ENCODE results near the gene ZMAT3.
"Not testable (repeated sequence)": the region's sequence is repeated elsewhere in the genome, so short reads cannot be mapped to it uniquely, and the experiment has no call there.

Gene ZMAT3

DNA sequence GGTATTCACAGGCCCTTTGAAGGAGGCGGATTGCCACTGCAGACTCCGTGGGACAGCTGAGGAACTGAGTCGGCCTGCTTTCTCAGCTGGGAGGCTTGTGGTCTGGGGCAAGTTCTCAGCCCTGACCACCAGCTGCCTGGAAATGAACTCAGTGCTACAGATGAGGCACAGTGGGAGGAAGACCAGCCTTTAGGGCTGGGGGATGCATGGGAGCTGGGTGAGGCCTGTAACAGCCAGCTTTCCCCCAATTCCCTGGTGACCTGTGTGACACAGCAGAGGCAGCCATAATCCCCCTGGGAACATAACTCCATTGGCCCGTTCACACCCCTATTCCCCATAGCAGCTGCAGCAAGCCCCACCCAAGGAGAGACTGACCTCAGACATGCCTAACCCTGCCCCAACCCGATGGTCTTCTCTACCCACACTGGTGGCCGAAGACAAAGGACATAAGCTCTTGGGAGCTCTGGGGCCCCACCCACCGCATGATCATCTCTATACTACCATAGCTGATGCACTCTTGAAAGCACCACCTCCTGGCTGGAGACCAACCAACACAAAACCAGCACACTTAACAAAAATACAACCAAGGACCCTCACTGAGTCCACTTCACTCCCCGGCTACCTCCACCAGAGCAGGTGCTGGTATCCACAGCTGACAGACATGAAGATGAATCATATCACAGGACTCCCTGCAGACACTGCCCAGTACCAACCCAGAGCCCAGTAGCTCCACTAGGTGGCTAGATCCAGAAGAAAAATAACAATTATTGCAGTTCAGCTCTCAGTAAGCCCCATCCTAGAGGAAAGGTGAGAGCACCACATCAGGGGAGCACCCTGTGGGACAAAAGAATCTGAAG is 24.9 kb downstream of the ZMAT3 start:
- H3K27ac Mint-ChIP-seq: no peak overlapping the region
- H3K4me1 Mint-ChIP-seq (ENCODE audit: low read depth): peaks cover 24% of the 10 kb centered on the region
- H3K36me3 Mint-ChIP-seq (ENCODE audit: low read depth): peaks cover 38% of the 10 kb centered on the region
- H3K4me3 Mint-ChIP-seq: no peak overlapping the region
- peaks cover 11% of the 10 kb centered on the region for H3K9me3 Mint-ChIP-seq
- no peaks in the 10 kb centered on the region for H3K27me3 Mint-ChIP-seq (ENCODE audit: low read depth)
- DNase-seq (ENCODE audit: low spot score): no peak

DNA sequence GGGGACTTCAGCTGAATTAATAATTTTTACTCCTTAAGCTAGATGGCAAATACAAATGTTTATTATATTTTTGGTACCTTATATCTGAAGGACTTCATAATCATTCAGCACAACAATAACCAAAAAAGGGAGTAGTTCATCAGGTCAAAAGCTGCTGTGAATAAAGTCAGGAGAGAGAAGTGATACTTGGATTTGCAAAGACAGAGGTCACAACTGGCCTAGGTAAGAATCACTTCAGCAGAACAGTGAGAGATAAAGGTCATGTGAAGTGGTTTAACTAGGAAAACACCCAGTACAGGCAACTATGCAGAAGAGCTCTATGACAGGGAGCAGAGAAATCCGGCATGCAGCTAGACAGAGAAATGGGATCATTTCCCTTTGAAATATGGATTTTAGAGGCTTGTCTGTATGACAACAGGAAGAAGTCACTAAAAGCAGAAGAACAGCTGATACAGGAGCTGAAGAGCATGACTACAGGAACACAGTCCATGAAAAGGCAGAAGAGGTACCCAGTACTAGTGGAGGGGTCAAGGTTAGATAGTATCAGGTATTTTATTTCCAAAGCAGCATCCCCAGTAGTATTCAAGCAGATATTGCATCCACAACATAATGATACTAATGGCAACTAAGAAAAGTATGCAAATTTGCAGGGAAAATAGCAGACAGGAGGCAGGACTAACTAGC is 25.7 kb downstream of the ZMAT3 start:
- H3K36me3 Mint-ChIP-seq (ENCODE audit: low read depth): peaks cover 39% of the 10 kb centered on the region
- H3K27ac Mint-ChIP-seq: no peak overlapping the region
- no peaks in the 10 kb centered on the region for H3K27me3 Mint-ChIP-seq (ENCODE audit: low read depth)
- peaks cover 24% of the 10 kb centered on the region for H3K4me1 Mint-ChIP-seq (ENCODE audit: low read depth)
- H3K9me3 Mint-ChIP-seq: peaks cover 7% of the 10 kb centered on the region
- no peak overlapping the region for H3K4me3 Mint-ChIP-seq
- no peak for DNase-seq (ENCODE audit: low spot score)

DNA sequence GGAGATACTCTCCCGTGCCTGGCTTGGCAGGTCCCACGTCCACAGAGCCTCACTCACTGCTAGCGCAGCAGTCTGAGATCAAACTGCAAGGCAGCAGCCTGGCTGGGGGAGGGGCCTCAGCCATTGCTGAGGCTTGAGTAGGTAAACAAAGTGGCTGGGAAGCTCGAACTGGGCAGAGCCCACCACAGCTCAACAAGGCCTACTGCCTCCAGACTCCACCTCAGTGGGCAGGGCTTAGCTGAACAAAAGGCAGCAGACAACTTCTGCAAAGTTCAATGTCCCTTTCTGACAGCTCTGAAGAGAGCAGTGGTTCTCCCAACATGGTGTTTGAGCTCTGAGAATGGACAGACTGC is 32.7 kb downstream of the ZMAT3 start:
- H3K27me3 Mint-ChIP-seq (ENCODE audit: low read depth); H3K27ac Mint-ChIP-seq; DNase-seq (ENCODE audit: low spot score); H3K9me3 Mint-ChIP-seq: not testable (repeated sequence)
- H3K4me3 Mint-ChIP-seq: peak overlapping the region; percentile 68
- peaks cover 18% of the 10 kb centered on the region for H3K4me1 Mint-ChIP-seq (ENCODE audit: low read depth)
- H3K36me3 Mint-ChIP-seq (ENCODE audit: low read depth): peaks cover 37% of the 10 kb centered on the region

GRCh38 chr3:179038216-179038898 is 33.3 kb downstream of the ZMAT3 start:
- DNase-seq (ENCODE audit: low spot score): no peak
- peaks cover under 1% of the 10 kb centered on the region for H3K9me3 Mint-ChIP-seq
- peak overlapping the region; percentile 68 for H3K4me3 Mint-ChIP-seq
- H3K4me1 Mint-ChIP-seq (ENCODE audit: low read depth): peaks cover 18% of the 10 kb centered on the region
- peak overlapping the region; percentile 6 for H3K27ac Mint-ChIP-seq
- peaks cover 32% of the 10 kb centered on the region for H3K36me3 Mint-ChIP-seq (ENCODE audit: low read depth)
- no peaks in the 10 kb centered on the region for H3K27me3 Mint-ChIP-seq (ENCODE audit: low read depth)

DNA sequence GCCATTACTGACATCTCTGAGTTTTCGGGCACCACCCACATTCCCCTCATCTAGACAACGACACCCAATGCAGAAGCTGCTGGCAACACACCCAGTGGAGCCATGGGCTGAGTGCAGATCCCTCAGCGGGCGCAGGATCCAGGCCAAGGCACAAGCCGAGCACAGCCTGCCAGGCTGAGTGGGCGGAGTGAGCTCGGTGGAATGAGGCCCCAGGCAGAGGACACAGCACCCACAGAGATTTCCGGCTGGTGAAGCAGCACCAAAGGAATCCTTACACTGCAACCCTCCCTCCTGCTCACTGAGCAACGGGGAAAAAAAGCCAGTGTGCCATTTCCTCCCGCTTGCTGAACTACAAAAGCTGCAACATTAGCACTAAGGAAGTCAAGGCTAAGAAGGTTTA is 34.3 kb downstream of the ZMAT3 start:
- Mint-ChIP-seq H3K4me1 (ENCODE audit: low read depth) (peaks cover 18% of the 10 kb centered on the region), H3K27me3 (ENCODE audit: low read depth) (no peaks in the 10 kb centered on the region), H3K9me3 (no peaks in the 10 kb centered on the region), H3K27ac (peak overlapping the region; percentile 79), H3K4me3 (peak overlapping the region; percentile 68), H3K36me3 (ENCODE audit: low read depth) (peaks cover 27% of the 10 kb centered on the region)
- peak; percentile 68 for DNase-seq (ENCODE audit: low spot score)

DNA sequence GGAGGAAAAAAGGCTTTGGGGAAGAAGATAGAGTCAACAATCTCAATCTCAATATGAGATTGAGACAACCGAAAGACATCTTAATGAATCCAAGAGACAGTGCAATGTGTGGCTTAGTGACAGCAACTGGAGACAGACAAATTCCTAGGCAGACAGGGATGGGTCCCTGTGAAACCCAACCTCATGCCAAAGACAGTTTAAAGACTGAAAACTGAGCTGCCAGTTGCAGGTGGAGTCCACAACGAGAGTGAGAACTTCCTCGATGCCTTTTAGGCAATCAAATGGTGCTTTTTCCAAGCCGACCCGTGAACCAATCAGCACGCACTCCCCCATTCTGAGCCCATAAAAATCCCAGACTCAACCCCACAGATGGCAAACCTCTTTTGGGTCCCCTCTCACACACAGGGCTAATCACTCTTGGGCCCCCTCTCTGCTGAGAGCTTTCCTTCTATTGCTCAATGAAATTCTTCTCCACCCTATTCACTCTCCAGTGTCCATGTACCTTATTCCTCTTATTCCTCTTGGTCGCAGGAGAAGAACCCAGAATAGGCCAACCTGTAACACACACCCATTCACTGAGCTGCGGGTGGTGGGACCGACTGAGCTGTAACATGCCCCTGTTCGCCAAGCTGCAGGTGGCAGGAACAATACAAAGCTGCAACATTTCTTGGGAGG is 34.8 kb downstream of the ZMAT3 start:
- Mint-ChIP-seq H3K9me3 (no peaks in the 10 kb centered on the region), H3K36me3 (ENCODE audit: low read depth) (peaks cover 23% of the 10 kb centered on the region), H3K27ac (peak overlapping the region; percentile 79), H3K27me3 (ENCODE audit: low read depth) (no peaks in the 10 kb centered on the region), H3K4me3 (peak overlapping the region; percentile 68), H3K4me1 (ENCODE audit: low read depth) (peaks cover 18% of the 10 kb centered on the region)
- DNase-seq (ENCODE audit: low spot score): no peak

GRCh38 chr3:179036226-179036625 is 35.4 kb downstream of the ZMAT3 start:
- no peak overlapping the region for H3K27ac Mint-ChIP-seq
- H3K4me3 Mint-ChIP-seq: no peak overlapping the region
- H3K9me3 Mint-ChIP-seq: no peaks in the 10 kb centered on the region
- peaks cover 17% of the 10 kb centered on the region for H3K36me3 Mint-ChIP-seq (ENCODE audit: low read depth)
- peaks cover 18% of the 10 kb centered on the region for H3K4me1 Mint-ChIP-seq (ENCODE audit: low read depth)
- H3K27me3 Mint-ChIP-seq (ENCODE audit: low read depth): no peaks in the 10 kb centered on the region
- no peak for DNase-seq (ENCODE audit: low spot score)

- Mint-ChIP-seq H3K36me3 (ENCODE audit: low read depth) (peaks cover 13% of the 10 kb centered on the region), H3K27me3 (ENCODE audit: low read depth) (no peaks in the 10 kb centered on the region), H3K9me3 (no peaks in the 10 kb centered on the region), H3K4me3 (no peak overlapping the region), H3K4me1 (ENCODE audit: low read depth) (peaks cover 18% of the 10 kb centered on the region), H3K27ac (no peak overlapping the region)
- no peak for DNase-seq (ENCODE audit: low spot score)
These were observed 36.4 kb downstream of the ZMAT3 start for GRCh38 chr3:179035232-179035631.

DNA sequence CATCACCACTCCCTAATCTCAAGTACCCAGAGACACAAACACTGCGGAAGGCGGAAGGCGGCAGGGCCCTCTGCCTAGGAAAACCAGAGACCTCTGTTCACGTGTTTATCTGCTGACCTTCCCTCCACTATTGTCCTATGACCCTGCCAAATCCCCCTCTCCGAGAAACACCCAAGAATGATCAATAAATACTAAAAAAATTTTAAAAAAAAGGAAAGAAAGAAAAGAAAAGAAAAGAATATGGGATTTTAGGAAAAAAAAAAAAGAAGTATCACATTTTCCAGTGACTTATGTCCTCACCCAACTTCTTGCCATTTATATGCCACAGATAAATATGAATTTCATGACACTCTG is 38.3 kb downstream of the ZMAT3 start:
- DNase-seq (ENCODE audit: low spot score); H3K27ac Mint-ChIP-seq; H3K9me3 Mint-ChIP-seq; H3K27me3 Mint-ChIP-seq (ENCODE audit: low read depth); H3K4me3 Mint-ChIP-seq: not testable (repeated sequence)
- Mint-ChIP-seq H3K4me1 (ENCODE audit: low read depth) (peaks cover 17% of the 10 kb centered on the region), H3K36me3 (ENCODE audit: low read depth) (peaks cover 14% of the 10 kb centered on the region)

GRCh38 chr3:179032454-179033303 is 38.9 kb downstream of the ZMAT3 start:
- H3K9me3 Mint-ChIP-seq; DNase-seq (ENCODE audit: low spot score); H3K27me3 Mint-ChIP-seq (ENCODE audit: low read depth); H3K27ac Mint-ChIP-seq; H3K4me3 Mint-ChIP-seq: not testable (repeated sequence)
- Mint-ChIP-seq H3K36me3 (ENCODE audit: low read depth) (peaks cover 11% of the 10 kb centered on the region), H3K4me1 (ENCODE audit: low read depth) (peaks cover 17% of the 10 kb centered on the region)

DNA sequence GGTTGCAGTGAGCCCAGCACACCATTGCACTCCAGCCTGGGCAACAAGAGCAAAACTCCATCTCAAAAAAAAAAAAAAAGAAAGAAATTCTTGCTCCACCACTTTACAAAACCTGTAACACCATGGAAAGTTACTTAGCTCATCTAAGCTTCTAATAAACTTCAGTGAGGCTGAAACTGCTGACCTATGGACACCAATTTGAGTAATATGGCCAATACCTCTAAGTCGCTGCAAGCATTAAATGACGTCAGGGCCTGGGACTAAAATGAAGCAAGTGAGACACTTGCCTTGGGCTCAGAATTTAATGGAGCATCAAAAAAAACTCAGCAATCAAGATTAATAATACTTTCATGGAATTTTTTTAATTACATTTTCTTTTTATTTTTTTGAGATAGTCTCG is 42.5 kb downstream of the ZMAT3 start:
- Mint-ChIP-seq H3K36me3 (ENCODE audit: low read depth) (peaks cover 17% of the 10 kb centered on the region), H3K27me3 (ENCODE audit: low read depth) (no peaks in the 10 kb centered on the region), H3K4me3 (no peak overlapping the region), H3K4me1 (ENCODE audit: low read depth) (peaks cover 12% of the 10 kb centered on the region), H3K9me3 (no peaks in the 10 kb centered on the region), H3K27ac (no peak overlapping the region)
- DNase-seq (ENCODE audit: low spot score): no peak

DNA sequence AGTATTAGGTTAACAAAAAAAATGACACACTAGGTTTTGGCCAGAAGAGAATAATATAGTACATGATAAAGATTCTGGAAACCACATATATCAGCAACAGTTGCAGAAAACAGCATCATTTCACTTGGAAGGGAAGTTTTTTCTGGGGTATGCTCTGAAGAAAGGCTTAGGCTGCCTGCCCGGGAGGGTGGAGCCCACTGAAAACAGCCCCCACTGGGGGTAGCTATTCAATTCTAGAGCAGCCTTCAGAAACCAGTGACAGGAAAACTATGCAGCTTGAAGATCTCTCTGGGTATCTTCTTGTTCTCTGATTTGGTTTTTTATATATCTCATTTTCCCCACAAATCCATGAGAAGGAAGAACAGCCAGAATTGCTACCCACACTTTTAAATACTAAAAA is 43.2 kb downstream of the ZMAT3 start:
- H3K4me3 Mint-ChIP-seq: no peak overlapping the region
- H3K27ac Mint-ChIP-seq: no peak overlapping the region
- DNase-seq (ENCODE audit: low spot score): no peak
- peaks cover 12% of the 10 kb centered on the region for H3K4me1 Mint-ChIP-seq (ENCODE audit: low read depth)
- H3K27me3 Mint-ChIP-seq (ENCODE audit: low read depth): no peaks in the 10 kb centered on the region
- H3K36me3 Mint-ChIP-seq (ENCODE audit: low read depth): peaks cover 17% of the 10 kb centered on the region
- H3K9me3 Mint-ChIP-seq: no peaks in the 10 kb centered on the region

DNA sequence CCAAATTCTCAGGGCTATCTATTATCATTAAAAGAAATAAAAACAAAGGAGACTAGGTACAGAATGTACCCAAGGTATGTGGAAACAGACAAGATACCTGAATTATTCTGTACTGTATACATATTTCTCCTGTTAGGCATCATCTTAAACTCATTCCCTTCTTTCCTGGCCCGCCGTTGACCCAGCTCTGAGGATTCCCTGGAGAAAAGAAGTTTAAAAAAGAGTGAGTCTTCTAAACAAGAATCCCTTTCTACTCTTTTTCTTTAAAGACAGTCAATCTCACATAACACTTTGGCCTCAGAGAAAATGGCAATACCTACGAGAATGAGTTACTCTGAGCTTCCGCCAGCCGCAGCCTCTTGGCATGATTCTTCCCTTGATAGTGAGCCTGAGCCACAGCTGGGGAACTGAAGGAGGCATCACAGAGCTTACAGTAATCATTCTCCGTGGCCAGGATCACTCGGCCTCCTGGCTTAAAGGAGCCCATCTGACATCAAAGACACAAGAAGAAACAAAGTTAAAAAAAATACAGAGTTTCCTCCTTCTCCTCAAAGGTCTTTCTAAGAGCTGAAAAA is 44.2 kb downstream of the ZMAT3 start:
- H3K36me3 Mint-ChIP-seq (ENCODE audit: low read depth): peaks cover 17% of the 10 kb centered on the region
- peak overlapping the region; percentile 67 for H3K27ac Mint-ChIP-seq
- no peak overlapping the region for H3K4me3 Mint-ChIP-seq
- no peaks in the 10 kb centered on the region for H3K9me3 Mint-ChIP-seq
- peaks cover 12% of the 10 kb centered on the region for H3K4me1 Mint-ChIP-seq (ENCODE audit: low read depth)
- H3K27me3 Mint-ChIP-seq (ENCODE audit: low read depth): no peaks in the 10 kb centered on the region
- DNase-seq (ENCODE audit: low spot score): no peak
